RCC 7860 (cell line): ENCODE measurements around the gene RAE1.

ENCODE experiments used
- DNase-seq: peaks from one replicate; pipeline ENCODE4 v3.0.0-alpha.2; 2015; ENCODE audit warnings: low spot score
- FAIRE-seq: peaks from 2 replicates; lab custom pipeline; 2012; peaks lifted over from hg19 to GRCh38; lab: Jason Lieb, UNC

Gene RAE1, protein sequence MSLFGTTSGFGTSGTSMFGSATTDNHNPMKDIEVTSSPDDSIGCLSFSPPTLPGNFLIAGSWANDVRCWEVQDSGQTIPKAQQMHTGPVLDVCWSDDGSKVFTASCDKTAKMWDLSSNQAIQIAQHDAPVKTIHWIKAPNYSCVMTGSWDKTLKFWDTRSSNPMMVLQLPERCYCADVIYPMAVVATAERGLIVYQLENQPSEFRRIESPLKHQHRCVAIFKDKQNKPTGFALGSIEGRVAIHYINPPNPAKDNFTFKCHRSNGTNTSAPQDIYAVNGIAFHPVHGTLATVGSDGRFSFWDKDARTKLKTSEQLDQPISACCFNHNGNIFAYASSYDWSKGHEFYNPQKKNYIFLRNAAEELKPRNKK

DNA sequence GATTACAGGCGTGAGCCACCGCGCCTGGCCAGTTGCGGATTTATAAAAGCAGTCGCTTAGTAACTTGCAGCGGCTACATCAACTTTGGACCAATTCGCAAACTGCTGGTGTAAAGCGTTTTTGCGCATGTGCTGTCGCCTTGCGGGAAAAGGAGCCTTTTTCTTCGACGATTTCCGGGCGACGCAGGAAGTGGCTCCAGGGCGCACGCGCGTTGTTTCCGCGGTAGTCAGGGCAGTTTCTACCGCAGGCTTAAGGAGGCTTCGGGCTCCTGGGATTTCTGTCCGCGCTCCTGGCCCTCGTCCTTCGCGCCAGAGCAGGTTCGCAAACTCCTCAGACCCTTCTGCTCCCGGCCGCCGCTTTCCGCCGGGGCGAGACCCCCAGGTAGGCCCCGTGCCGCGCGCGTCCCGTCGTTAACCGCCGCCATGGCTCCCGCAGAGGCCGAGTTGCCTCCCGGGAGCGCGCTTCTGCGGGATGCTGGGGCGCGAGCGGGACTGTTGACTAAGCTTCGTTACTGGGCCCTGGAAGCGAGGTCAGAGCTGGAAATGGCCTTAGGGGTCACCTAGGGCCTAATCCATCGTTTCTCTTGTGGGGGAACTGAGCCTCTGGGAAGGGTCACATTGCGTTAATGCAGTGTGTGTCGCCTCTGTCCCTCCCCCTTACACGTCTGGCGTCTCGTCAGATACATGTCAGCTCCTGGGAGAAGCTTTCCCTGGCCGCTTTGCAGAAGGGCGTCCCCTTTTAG, at the start of gene RAE1:
Gene RAE1 (plus strand): TSS at position 214 of the 742 bp plus-strand sequence. CDS start 2,784 bp downstream, outside the sequence.
- FAIRE-seq (peak; percentile 44), DNase-seq (peak; percentile 79)

DNA sequence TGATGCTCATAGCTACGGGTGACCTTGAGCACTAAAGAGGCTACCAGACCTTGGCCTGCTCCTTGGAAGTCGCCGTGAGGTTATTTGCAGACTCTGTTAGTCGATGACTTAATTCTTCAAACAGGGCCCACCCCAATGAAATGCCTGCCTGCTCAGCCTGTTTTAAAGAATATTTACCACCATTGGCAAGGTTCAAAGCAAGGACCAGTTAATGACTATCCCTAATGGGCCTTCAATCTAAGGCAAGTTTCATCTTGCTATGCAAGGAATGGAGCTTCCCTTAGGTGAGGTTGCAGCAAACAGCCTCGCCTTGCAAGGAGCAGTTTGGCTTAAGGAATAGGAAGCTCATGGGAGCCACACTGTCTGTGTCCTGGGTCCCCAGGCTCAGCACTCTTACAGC, 44.3 kb upstream of the RAE1 start:
- no peak for FAIRE-seq
- no peak for DNase-seq

DNA sequence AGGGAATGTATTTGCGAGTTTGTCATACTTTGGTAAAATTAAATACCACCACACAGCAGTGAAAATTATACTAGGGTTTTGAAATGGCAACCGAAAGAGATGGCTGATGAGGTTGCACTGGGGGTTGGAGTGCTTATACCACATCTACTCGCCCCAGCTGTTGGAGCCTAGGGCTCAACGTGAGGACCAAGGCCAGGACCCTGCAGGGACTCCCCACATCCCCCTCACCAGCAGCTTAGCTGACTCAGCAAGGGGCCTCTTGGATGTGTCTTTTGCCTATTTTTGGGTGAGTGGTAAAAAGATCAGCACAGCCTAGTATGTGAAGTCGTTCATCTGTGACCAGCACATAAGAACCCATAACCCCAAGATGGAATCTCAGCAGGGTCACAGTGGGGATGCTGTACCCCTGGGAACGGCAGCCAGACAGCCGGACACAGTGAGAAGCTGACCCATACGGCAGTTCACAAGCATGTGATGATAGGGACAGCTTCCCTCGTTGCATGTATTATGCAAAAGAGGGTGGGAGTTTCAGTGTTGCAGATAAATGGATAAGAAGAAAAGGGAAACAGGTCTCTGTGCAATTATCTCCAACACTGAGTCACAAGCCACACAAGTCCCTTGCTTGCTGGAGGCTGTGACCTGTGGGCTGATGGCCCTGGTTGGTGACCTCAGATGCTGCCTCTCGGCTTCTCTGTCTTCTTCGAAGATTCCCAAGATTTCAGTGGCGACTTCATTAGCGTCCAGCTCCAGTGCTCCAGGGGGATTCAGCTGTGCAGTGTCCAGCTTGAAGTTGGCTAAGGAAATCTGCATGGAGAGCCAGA, 42.4 kb upstream of the RAE1 start:
- no peak for DNase-seq
- FAIRE-seq = no peak

- DNase-seq (no peak), FAIRE-seq (no peak)
Measured at GRCh38 chr20:57309544-57310115, 41.4 kb upstream of the RAE1 start.

- no peak for DNase-seq
- no peak for FAIRE-seq
Measured at GRCh38 chr20:57310821-57311514, 40.1 kb upstream of the RAE1 start.

DNA sequence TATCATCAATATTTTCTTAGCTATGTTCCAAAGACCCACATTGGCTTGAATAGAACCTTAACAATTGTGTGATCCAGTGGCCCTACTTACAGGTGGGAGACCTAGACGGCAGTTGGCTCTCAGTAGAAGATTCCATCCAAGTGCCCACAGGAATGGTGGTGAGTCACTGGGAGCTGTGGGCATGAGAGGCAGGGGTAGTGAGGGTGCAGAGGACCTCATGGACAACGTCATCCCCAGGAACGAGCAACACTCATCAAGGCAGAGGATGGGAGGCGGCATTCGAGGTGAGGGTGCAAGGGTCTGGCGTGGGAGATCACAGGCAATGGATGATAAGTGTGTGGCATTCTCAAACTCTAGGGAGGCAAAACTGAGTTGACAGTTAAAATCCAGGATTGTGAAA, 38.9 kb upstream of the RAE1 start:
- DNase-seq = no peak
- no peak for FAIRE-seq

DNA sequence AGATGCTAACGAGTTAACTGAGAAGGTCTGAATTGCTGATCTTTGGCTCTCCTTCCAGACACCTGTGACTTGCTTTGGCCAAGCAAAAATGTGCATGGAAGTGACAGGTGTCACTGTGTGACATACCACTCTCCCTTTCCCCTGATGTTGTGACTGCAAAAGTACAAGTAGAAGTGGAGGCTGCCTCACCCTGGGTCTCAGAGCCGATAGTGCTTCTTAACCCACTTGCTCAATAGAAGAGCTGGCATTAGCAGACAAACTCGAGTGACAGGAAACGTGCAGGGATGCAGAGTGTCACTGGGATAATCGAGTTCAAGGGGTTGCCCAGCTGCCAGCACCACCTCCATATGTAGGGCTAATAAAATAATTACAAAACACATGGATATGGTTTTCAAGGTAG, 37.8 kb upstream of the RAE1 start:
- no peak for DNase-seq
- no peak for FAIRE-seq

- no peak for DNase-seq
- no peak for FAIRE-seq
Measured at GRCh38 chr20:57313951-57314350, 37.1 kb upstream of the RAE1 start.

GRCh38 chr20:57315083-57315975, 35.7 kb upstream of the RAE1 start:
- FAIRE-seq (no peak), DNase-seq (no peak)

DNA sequence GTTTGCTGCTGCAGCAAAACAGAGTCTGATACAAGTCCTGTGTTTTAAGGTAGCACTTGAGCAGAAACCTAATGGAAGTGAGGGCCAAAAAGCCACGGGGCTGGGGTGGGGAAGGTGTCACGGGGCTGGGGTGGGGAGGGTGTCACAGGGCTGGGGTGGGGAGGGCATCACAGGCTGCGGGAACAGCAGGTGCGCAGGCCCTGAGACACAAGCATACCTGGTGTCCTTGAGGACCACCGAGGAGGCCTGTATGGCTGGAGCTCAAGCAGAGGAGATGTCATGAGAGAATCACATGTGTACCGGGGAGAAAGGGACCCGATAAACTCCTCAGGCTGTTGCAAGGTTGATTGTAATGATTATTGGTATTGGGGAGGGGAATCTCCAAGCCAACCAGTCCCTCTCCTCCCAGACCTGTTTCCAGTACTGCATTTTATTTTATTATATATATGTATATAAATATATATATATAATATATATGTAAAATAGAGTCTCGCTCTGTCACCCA, 35.0 kb upstream of the RAE1 start:
- FAIRE-seq = no peak

GRCh38 chr20:57316795-57317201, 34.3 kb upstream of the RAE1 start:
- DNase-seq (no peak), FAIRE-seq (no peak)

More for the DNA sequence above, 35.0 kb upstream of the RAE1 start:
- no peak for DNase-seq

GRCh38 chr20:57317316-57317788, 33.7 kb upstream of the RAE1 start:
- no peak for FAIRE-seq
- no peak for DNase-seq

DNA sequence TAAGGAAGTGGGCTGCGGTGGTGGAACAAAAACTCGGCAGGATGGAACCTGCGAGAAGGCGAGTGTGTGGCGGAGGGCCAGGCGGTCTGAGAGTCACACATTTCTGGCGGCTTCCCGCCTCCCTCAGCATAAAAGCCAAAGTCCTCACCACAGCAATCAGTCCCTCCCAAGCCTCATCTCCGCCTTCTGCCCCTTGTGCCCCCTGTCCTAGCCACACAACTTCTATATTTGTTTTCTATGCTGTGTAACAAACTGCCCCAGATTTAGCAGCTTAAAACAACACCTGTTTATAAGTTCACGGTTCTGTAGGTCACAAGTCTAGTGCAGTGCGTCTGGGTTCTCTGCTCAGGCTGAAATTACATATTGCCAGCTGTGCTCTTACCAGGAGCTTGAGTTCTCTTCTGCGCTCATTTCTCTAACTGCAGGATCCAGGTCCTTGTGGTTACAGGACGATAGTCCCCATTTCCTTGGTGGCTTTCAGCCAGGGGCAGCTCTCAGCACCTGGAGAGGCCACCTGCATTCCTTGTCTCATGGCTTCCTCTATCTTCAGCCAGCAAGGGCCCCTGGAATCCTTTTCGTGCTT, 33.2 kb upstream of the RAE1 start:
- DNase-seq (no peak), FAIRE-seq (no peak)

GRCh38 chr20:57319584-57319983, 31.5 kb upstream of the RAE1 start:
- DNase-seq = no peak
- no peak for FAIRE-seq

GRCh38 chr20:57320358-57320757, 30.7 kb upstream of the RAE1 start:
- no peak for DNase-seq
- no peak for FAIRE-seq

- FAIRE-seq (no peak), DNase-seq (no peak)
Measured at GRCh38 chr20:57321142-57321541, 29.9 kb upstream of the RAE1 start.

DNA sequence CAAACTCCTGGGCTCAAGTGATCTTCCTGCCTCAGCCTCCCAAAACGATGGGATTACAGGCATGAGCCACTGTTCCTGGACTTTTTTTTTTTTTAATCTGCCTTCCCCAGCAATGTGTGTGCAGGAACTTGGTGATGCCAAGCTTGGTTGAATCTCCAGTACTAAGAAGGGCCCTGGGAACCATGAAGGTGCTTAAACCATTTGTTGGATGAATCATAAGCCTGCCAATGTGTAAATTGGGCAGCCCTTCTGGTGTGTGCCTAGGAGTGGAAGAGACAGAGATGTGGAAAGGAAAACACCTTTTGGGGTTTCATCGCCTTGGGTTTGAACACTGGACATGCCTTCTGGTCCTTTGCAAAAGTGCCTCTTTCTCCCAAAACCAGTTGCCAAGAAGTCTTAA, 28.6 kb upstream of the RAE1 start:
- DNase-seq = no peak
- FAIRE-seq = no peak

GRCh38 chr20:57323034-57323433, 28.0 kb upstream of the RAE1 start:
- no peak for FAIRE-seq

More at GRCh38 chr20:57323034-57323433, 28.0 kb upstream of the RAE1 start:
- DNase-seq = no peak
